ENCODE measurements around the gene IPO9. TPM values are rescaled to one million over a fixed set of nuclear protein-coding genes. Genes with fewer than 3 reads are reported as not detected.

IPO9 gene
- total and polyA plus RNA-seq, 2 donors from 2014 or later, result 21.6 to 39.7 TPM

- Histone ChIP-seq H3K9ac (ENCODE audit: low read length in 3 of 3) (no peak overlapping the region), H3K4me1 (ENCODE audit: control insufficient read depth in 2 of 3, insufficient read depth in 2 of 3, low read depth in 1 of 3, low read length in 3 of 3) (peaks cover 0 to 9% (median 8%) of the 10 kb centered on the region in 3 donors), H3K36me3 (ENCODE audit: control insufficient read depth in 2 of 3, insufficient read depth in 3 of 3, low read length in 3 of 3) (no peaks in the 10 kb centered on the region), H3K27me3 (ENCODE audit: control insufficient read depth, insufficient read depth, low read length) (no peaks in the 10 kb centered on the region), H3K9me3 (ENCODE audit: control insufficient read depth in 2 of 3, insufficient read depth in 1 of 3, low read length in 3 of 3) (no peaks in the 10 kb centered on the region), H3K4me3 (ENCODE audit: low read length in 3 of 3) (no peak overlapping the region), H3K27ac (ENCODE audit: low read depth in 2 of 2, low read length in 2 of 2) (peak overlapping the region in 1 of 2 donors; percentile 65)
- FAIRE-seq (no peak), DNase-seq (no peak)
- TF ChIP-seq, protein P1, sequence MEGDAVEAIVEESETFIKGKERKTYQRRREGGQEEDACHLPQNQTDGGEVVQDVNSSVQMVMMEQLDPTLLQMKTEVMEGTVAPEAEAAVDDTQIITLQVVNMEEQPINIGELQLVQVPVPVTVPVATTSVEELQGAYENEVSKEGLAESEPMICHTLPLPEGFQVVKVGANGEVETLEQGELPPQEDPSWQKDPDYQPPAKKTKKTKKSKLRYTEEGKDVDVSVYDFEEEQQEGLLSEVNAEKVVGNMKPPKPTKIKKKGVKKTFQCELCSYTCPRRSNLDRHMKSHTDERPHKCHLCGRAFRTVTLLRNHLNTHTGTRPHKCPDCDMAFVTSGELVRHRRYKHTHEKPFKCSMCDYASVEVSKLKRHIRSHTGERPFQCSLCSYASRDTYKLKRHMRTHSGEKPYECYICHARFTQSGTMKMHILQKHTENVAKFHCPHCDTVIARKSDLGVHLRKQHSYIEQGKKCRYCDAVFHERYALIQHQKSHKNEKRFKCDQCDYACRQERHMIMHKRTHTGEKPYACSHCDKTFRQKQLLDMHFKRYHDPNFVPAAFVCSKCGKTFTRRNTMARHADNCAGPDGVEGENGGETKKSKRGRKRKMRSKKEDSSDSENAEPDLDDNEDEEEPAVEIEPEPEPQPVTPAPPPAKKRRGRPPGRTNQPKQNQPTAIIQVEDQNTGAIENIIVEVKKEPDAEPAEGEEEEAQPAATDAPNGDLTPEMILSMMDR (IDR thresholded peaks at IDR 0.05; ENCODE audit: borderline replicate concordance, extremely low read depth, insufficient read depth), result no peak
- intact Hi-C loops (cut with DNase I), result no loop called here
These were observed 89.4 kb downstream of the IPO9 start for GRCh38 chr1:201918343-201918742.

- Histone ChIP-seq H3K27me3 (ENCODE audit: control insufficient read depth, insufficient read depth, low read length) (no peaks in the 10 kb centered on the region), H3K27ac (ENCODE audit: low read depth in 2 of 2, low read length in 2 of 2) (no peak overlapping the region), H3K9me3 (ENCODE audit: control insufficient read depth in 2 of 3, insufficient read depth in 1 of 3, low read length in 3 of 3) (no peaks in the 10 kb centered on the region), H3K9ac (ENCODE audit: low read length in 3 of 3) (no peak overlapping the region), H3K4me1 (ENCODE audit: control insufficient read depth in 2 of 3, insufficient read depth in 2 of 3, low read depth in 1 of 3, low read length in 3 of 3) (peaks cover 0 to 5% (median 3%) of the 10 kb centered on the region in 3 donors), H3K36me3 (ENCODE audit: control insufficient read depth in 2 of 3, insufficient read depth in 3 of 3, low read length in 3 of 3) (no peaks in the 10 kb centered on the region), H3K4me3 (ENCODE audit: low read length in 3 of 3) (no peak overlapping the region)
- intact Hi-C loops (cut with DNase I), result no loop called here
- DNase-seq (no peak), FAIRE-seq (no peak)
- TF ChIP-seq, protein P1 (IDR thresholded peaks at IDR 0.05; ENCODE audit: borderline replicate concordance, extremely low read depth, insufficient read depth), result no peak
These were observed 93.1 kb downstream of the IPO9 start for GRCh38 chr1:201921952-201922558.

DNA sequence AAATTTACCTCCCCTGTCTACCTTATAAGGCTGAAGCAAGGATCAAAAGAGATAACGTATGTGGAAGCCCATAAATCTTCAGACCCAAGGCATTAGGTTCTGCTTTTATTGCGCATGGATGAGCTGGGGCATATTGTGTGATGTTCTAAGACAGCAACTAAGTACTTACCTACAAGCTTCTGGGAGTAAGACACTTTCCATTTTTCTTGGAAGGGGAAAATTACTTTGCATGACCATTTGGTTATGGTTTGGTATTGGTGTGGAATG lies 96.3 kb downstream of the IPO9 start:
- TF ChIP-seq, protein P1 (IDR thresholded peaks at IDR 0.05; ENCODE audit: borderline replicate concordance, extremely low read depth, insufficient read depth), result no peak
- Histone ChIP-seq H3K9me3 (ENCODE audit: control insufficient read depth in 2 of 3, insufficient read depth in 1 of 3, low read length in 3 of 3) (no peaks in the 10 kb centered on the region), H3K9ac (ENCODE audit: low read length in 3 of 3) (no peak overlapping the region), H3K4me1 (ENCODE audit: control insufficient read depth in 2 of 3, insufficient read depth in 2 of 3, low read depth in 1 of 3, low read length in 3 of 3) (no peaks in the 10 kb centered on the region), H3K27me3 (ENCODE audit: control insufficient read depth, insufficient read depth, low read length) (no peaks in the 10 kb centered on the region), H3K27ac (ENCODE audit: low read depth in 2 of 2, low read length in 2 of 2) (no peak overlapping the region), H3K4me3 (ENCODE audit: low read length in 3 of 3) (no peak overlapping the region), H3K36me3 (ENCODE audit: control insufficient read depth in 2 of 3, insufficient read depth in 3 of 3, low read length in 3 of 3) (no peaks in the 10 kb centered on the region)
- FAIRE-seq (no peak), DNase-seq (peak in 2 of 5 donors; percentile 70 to 72)
- intact Hi-C loops (cut with DNase I), result no loop called here
